GM18867 (cell line): Measurements from ENCODE around the gene INAVA.
"Not testable (repeated sequence)": the region's sequence is repeated elsewhere in the genome, so short reads cannot be mapped to it uniquely, and the experiment has no call there.

ENCODE experiments used
- ATAC-seq: cut with Tn5 transposase; IDR thresholded peaks from one replicate; pipeline ENCODE4 v1.9.1; 2021; ENCODE audit warnings: mild to moderate bottlenecking, moderate library complexity; ENCODE audit not compliant: unreplicated experiment

The INAVA gene

DNA sequence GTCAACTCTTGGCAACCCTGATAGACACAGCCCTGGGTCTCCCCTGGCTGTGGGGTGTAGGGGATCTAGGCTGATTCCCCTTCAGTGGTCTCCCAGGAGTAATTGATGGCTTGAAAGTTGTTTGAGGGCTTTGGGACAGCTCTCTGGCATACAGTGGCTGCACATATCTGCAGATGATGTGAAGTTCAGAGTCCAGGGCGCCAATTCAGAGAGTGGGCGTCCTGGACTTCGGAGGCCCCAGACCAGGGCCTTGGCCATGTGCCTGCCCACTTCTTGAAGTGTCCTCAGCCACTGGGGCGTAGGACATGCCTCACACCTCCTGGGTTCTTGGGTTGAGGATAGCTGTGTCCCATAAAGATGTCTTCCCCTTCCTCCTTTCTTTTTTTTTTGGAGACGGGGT is 2.6 kb downstream of the INAVA start:
- ATAC-seq: no peak

DNA sequence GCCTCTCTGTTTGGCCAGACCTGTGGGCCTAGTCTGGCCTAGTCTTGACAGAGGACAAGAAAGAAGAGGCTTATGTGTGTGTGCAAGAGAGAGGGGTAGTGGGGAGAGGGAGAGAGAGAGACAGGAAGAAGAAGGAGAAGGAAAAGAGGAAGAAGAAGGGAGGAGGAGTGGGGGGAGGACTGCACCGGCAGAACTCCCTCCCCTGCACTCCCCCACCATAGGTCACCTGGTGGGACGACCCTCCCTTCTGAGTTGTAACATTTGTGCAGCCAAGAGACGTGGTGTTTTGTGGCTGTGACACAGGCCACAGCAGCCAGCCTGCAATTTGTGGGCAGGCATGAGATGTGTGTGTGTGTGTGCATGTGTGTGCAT is 4.3 kb downstream of the INAVA start:
- no peak for ATAC-seq

DNA sequence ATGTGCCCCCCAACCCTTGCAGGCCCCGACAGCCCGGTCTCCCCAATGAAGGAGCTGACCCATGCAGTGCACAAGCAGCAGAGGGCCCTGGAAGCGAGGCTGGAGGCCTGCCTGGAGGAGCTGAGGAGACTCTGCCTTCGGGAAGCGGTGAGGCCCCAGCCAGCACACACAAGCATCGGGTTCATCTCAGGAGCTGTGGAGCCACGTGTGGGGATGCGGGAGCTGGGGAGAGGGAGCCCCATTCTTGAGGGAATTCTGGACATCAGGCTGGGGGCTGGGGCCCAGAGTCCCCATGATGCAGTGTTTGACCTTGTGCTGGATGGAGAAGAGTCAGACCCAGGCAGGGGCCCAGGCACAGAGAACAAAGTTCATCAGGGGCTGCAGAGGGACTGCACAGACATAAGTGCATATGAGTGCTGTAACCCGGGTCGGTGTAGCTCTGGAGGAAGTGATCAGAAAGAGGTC is 4.8 kb downstream of the INAVA start:
- no peak for ATAC-seq

- no peak for ATAC-seq
Measured at GRCh38 chr1:200899954-200900867, 5.5 kb downstream of the INAVA start.

- no peak for ATAC-seq
Measured at GRCh38 chr1:200900877-200901276, 6.2 kb downstream of the INAVA start.

- no peak for ATAC-seq
Measured at GRCh38 chr1:200901350-200901749, 6.7 kb downstream of the INAVA start.

DNA sequence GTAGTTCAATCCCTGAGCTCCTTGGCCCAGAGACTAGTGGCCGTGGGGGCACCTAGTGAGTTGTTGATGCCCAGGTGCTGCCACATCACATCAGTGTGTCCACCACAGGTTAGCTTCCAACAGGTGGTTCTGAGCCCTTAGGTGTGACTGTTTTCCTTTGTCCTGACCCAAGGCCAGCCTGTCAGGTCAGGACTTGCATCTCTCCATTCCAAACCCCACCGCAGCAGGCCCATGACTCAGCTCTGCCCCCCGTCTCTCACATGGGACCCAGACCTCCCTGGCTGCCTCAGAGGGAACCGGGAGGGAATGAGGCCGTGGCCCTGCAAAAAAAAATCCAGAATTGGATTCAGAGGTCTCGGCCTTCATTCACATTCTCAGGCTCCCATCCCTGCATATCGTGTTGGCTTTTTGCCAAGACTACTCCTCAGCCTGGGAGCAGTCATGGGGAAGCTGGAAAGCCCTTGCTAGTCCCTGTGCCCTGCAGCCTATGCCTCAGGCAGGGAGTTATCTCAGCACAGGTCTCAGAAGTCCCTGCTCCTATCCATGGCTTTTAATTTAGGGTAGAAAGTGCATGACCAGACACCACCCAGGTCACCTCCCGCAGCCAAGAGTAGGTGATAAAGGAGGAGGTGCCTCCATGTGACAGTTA is 7.2 kb downstream of the INAVA start:
- ATAC-seq: no peak

- ATAC-seq: no peak
Measured at GRCh38 chr1:200903793-200904192, 9.1 kb downstream of the INAVA start.

DNA sequence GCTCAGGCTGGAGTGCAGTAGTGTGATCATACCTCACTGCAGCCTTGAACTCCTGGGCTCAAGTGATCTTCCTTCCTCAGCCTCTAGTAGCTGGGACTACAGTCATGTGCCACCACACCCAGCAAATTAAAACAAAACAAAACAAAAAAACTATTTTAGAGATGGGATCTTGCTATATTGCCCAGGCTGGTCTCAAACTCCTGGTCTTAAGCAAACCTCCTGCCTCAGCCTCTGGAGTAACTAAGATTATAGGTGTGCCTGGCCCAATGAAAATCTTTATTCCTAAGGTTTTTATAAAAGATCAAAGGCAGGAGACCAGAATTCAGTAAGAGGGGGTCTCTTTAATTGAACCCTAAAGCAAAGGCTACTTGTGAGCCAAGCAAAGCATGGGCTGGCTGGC is 10.1 kb downstream of the INAVA start:
- ATAC-seq: no peak

GRCh38 chr1:200905411-200906052 is 10.8 kb downstream of the INAVA start:
- ATAC-seq: peak; percentile 55

DNA sequence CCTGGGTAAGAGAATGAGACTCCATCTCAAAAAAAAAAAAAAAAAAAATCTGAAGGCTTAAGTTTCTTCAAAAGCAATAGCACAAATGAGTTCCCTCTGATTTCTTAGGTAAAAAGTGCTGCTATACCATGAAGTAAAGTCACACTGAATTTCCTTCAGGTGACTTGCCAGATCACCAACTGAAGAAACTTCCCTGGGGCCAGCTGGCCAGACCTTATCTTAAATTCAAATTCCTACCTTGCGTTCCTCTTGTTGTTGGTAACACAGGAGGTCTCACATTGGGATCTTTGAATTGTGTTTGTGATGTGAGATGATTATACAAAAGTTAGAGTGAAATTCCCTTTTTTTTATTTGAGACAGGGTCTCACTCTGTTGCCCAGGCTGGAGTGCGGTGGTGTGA is 11.8 kb downstream of the INAVA start:
- no peak for ATAC-seq

GRCh38 chr1:200907611-200908097 is 13.0 kb downstream of the INAVA start:
- peak; percentile 63 for ATAC-seq

DNA sequence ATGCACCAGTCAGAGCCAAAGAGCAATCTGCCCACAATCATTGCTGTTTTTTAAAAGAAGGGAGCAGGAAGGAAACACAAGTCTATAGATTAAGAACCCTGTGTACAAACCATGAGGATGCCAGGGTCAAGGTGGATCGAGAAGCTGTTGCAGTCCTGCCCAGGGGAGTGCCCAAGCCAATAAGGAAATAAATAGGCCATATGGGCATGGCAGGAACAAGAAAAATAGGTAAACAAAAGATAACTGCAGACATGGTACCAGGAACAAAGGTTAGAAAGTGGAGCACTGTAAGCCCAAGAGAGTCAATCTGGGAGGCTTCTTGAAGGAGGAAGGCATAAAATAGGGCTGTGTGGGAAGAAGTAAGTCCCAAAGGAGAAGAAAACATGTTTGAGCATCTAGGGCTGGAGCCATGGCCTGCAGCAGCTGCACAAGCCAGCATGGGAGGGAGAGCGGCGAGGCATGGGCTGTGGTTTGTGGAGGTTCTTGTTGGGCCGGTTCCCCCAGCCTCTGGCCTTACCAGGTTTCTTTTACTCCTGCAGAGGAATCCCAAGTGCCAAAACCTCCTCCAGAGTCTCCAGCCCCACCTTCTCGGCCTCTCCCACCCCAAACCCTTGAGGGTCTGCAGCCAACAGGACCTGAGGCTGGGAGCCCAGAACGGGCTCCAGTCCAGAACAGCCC is 13.6 kb downstream of the INAVA start:
- ATAC-seq: no peak

GRCh38 chr1:200909071-200909470 is 14.4 kb downstream of the INAVA start:
- no peak for ATAC-seq

GRCh38 chr1:200909757-200910239 is 15.1 kb downstream of the INAVA start:
- ATAC-seq: peak; percentile 42

GRCh38 chr1:200911361-200911760 is 16.7 kb downstream of the INAVA start:
- ATAC-seq: no peak

- ATAC-seq: not testable (repeated sequence)
Measured at GRCh38 chr1:200911936-200912335, 17.2 kb downstream of the INAVA start.

DNA sequence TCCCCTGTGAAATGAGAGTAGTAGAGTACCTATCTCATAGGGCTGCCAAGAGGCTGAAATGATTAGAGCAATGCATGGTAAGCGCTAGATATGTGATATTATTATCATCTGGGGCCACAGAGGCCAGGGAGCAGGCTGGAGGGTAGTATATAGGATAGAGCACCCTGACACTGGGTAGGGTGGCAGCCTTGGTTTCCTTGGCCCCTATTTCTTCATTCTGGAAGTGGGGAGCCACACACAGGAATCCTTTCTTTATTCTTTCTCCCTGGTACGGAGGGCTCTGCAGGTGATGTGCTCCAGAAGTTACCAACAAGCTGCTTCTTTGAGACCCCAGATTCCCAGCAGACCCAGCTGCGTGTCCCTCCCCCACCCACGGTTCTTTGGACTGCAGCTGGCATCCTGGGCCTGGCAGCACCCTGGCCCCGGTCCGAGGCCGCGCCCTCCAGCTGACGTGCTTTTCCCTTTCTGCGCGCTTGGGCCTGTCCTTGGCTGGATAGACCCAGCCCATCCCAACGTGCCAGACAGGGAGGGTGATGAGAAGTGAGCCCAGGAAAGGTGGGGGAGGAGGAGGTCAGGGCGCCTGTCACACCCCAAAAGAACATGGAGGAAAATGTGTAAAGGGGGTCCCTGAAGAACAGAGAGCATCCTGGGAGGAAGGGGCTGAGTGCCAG is 18.2 kb downstream of the INAVA start:
- no peak for ATAC-seq

DNA sequence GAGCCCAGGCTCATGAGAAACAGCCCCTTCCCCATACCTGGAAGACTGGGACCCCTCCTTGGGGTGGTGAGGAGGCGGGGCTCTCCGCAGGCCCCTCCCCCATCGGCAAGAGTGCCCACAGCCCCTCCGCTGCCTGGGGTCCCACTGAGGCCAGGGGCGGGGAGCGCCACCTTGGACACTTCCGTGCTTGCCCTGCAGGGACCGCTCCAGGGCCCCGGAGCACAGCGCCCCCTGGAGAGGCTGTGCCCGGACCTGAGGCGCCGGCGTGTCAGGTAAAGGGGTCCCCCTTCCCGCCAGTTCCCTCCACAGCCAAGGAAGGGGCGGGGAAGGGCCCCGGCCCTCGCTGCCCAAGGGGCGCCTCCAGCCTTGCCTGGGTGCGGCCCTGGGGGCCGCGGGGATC is 21.5 kb downstream of the INAVA start:
- ATAC-seq: no peak

DNA sequence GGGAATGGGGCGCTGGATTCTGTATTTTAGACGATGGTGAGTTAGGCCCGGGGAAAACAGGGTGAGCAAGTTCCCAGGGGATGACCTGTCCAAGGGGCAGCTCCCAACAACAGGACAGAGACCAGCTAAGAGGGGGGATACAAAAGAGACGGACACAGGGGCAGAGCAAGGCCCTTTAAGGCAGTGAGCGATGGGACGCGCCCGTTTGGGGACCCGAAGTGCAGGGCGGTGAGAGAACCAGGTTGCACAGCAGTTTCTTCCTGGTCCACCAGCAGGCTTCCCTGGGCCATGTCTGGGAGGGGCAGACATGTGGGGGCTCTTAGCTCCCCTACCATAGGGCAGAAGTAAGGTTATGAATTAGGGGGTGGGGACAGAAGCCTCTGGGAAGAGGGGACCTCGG is 22.0 kb downstream of the INAVA start:
- ATAC-seq: no peak
